ENCODE data around the gene VSTM2B.

The VSTM2B gene

DNA sequence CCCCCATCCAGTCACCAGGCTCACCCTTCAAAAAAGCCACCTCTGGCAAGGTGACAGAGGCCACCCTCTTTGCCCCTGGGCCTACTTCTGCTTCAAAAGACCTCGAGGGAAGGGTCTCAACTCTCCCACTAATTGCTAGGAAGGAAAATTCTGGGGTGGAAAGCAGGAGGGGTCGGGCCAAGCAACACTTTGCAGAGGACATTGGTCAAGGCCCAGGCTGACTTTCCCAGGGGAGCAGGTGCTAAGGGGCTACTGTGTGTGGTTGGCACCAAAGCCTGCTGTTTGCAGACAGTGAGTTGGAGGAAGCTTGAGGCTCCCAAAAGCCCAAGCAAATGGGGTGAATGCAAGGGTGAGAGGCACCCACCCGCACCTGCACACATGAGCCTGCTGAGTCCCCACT, 28.6 kb upstream of the VSTM2B start:
- TF ChIP-seq EZH2phosphoT487 (IDR thresholded peaks at IDR 0.05; ENCODE audit: low read depth) = no peak
- TF ChIP-seq, protein P1, sequence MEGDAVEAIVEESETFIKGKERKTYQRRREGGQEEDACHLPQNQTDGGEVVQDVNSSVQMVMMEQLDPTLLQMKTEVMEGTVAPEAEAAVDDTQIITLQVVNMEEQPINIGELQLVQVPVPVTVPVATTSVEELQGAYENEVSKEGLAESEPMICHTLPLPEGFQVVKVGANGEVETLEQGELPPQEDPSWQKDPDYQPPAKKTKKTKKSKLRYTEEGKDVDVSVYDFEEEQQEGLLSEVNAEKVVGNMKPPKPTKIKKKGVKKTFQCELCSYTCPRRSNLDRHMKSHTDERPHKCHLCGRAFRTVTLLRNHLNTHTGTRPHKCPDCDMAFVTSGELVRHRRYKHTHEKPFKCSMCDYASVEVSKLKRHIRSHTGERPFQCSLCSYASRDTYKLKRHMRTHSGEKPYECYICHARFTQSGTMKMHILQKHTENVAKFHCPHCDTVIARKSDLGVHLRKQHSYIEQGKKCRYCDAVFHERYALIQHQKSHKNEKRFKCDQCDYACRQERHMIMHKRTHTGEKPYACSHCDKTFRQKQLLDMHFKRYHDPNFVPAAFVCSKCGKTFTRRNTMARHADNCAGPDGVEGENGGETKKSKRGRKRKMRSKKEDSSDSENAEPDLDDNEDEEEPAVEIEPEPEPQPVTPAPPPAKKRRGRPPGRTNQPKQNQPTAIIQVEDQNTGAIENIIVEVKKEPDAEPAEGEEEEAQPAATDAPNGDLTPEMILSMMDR (IDR thresholded peaks at IDR 0.05; ENCODE audit: low read depth, low read length) = no peak
- Histone ChIP-seq H4K20me1 (ENCODE audit: insufficient read depth, low read length) (no peaks in the 10 kb centered on the region), H3K4me1 (ENCODE audit: low read length) (no peaks in the 10 kb centered on the region), H3K4me2 (ENCODE audit: low read length) (no peak overlapping the region), H3K9me3 (ENCODE audit: insufficient read depth, low read length) (no peaks in the 10 kb centered on the region), H3K36me3 (replicated peaks; ENCODE audit: low read depth, low read length) (no peaks in the 10 kb centered on the region), H3K9ac (ENCODE audit: low read length) (no peak overlapping the region), H2AFZ (ENCODE audit: low read depth, low read length) (no peak overlapping the region), H3K4me3 (ENCODE audit: low read length) (no peak overlapping the region), H3K27ac (ENCODE audit: low read length) (no peak overlapping the region), H3K27me3 (ENCODE audit: low read depth, low read length) (peaks cover 16% of the 10 kb centered on the region), H3K79me2 (ENCODE audit: low read length) (no peaks in the 10 kb centered on the region)

DNA sequence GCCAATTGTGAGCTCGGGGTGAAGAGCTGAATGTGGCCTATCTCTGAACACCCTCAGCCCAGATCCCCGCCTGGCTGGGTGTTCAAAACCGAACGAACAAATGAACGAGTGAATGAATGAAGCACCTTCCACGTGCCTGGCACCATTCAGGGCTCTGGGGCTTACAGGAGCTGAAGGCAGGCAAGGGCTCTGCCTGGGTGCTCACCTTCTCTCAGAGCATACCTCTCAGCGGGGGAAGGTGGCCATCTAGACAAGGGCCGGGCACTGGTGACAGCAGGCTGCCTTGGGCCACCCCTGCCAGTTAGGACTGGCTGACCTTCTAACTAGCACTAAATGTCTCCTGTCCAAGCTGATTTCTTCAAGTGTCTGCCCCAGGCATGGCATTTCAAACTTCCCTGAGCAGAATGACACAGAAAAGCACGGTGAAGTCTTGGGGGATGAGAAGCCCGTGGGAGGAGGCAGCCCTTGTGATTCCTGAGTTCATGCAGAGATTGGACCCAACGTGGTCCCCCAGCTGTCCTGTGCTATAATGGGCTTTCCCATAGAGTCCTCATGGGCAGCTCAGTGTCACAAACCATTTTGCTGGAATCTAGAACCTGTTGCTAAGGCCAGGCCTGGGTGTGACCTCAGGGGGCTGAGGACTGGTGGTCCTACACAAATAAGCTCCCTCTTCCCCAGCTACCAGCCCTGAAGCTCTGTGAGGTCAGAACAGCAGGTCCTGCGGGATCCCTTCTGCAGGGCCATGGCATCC, 27.9 kb upstream of the VSTM2B start:
- TF ChIP-seq, protein P1 (IDR thresholded peaks at IDR 0.05; ENCODE audit: low read depth, low read length) = no peak
- TF ChIP-seq EZH2phosphoT487 (IDR thresholded peaks at IDR 0.05; ENCODE audit: low read depth) = no peak
- Histone ChIP-seq H3K36me3 (replicated peaks; ENCODE audit: low read depth, low read length) (no peaks in the 10 kb centered on the region), H3K4me1 (ENCODE audit: low read length) (no peaks in the 10 kb centered on the region), H3K27ac (ENCODE audit: low read length) (no peak overlapping the region), H4K20me1 (ENCODE audit: insufficient read depth, low read length) (no peaks in the 10 kb centered on the region), H3K79me2 (ENCODE audit: low read length) (no peaks in the 10 kb centered on the region), H2AFZ (ENCODE audit: low read depth, low read length) (no peak overlapping the region), H3K9me3 (ENCODE audit: insufficient read depth, low read length) (no peaks in the 10 kb centered on the region), H3K27me3 (ENCODE audit: low read depth, low read length) (peaks cover 16% of the 10 kb centered on the region), H3K4me3 (ENCODE audit: low read length) (no peak overlapping the region), H3K4me2 (ENCODE audit: low read length) (no peak overlapping the region), H3K9ac (ENCODE audit: low read length) (no peak overlapping the region)

DNA sequence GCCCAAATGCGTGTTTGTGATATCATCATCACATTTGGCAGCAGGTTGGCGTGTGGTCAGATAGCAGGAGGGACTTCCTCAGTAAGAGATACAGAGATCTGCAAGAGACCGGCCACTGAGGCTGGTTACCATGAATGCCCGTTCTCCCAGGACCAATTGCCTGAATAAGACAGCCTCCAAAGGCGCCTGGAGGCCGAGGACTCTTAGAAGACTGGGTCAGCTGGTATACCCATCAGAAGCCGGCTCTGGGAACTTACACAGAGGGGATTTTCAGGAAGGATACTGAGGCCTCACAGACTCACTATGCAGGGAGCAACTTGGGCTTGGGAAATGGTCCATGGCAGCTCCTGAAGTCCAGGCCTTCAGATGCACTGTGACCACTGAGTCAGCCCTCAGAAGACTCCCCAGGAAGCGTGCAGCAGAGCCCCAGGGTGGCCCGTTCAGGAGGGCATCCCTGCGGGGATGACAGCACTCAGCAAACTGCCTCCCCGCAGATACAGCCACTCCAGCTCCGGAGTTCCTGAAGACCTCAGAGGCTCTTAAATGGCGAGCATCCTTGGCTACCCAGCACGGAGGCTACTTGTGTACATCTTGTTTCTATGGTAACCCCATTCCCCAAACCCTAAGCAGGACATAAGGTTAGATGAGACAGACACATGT, 26.4 kb upstream of the VSTM2B start:
- Histone ChIP-seq H3K36me3 (replicated peaks; ENCODE audit: low read depth, low read length) (no peaks in the 10 kb centered on the region), H3K4me1 (ENCODE audit: low read length) (no peaks in the 10 kb centered on the region), H3K9me3 (ENCODE audit: insufficient read depth, low read length) (no peaks in the 10 kb centered on the region), H3K4me2 (ENCODE audit: low read length) (no peak overlapping the region), H3K27me3 (ENCODE audit: low read depth, low read length) (peaks cover 13% of the 10 kb centered on the region), H3K79me2 (ENCODE audit: low read length) (no peaks in the 10 kb centered on the region), H2AFZ (ENCODE audit: low read depth, low read length) (no peak overlapping the region), H4K20me1 (ENCODE audit: insufficient read depth, low read length) (no peaks in the 10 kb centered on the region), H3K9ac (ENCODE audit: low read length) (no peak overlapping the region), H3K4me3 (ENCODE audit: low read length) (no peak overlapping the region), H3K27ac (ENCODE audit: low read length) (no peak overlapping the region)
- no peak for TF ChIP-seq EZH2phosphoT487 (IDR thresholded peaks at IDR 0.05; ENCODE audit: low read depth)
- TF ChIP-seq, protein P1 (IDR thresholded peaks at IDR 0.05; ENCODE audit: low read depth, low read length) = no peak

DNA sequence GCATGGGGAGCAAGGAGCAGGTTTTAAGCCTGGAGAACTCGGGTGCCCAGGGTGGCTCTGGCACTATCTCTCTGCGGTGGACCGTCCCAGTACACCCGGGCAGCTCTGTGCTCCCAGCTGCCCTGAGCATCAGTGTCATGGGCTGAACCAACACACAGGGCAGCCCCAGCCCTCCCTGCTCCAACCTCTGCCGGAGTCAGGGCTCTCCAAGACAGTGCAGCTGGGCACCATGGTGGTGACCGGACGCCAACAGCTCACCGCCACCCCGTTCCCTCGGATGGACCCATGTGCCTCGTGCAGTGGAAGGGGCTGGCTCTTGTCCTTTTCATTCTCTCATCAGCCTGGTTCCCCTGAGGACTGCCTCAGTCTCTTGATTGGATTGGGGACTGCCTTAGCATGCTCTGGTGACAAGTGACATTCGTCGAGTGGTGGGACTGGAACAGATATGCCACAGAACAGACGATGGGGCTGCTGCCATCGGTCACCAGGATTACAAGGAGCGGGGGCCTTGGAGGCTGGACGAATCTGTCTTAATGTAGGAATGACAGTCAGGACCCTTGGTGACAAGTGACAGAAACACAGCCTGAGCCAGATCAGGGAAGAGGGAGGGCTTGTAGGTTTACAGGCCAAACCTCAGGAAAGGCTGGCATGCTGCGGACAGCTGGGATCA, 25.7 kb upstream of the VSTM2B start:
- Histone ChIP-seq H3K4me1 (ENCODE audit: low read length) (no peaks in the 10 kb centered on the region), H3K9me3 (ENCODE audit: insufficient read depth, low read length) (no peaks in the 10 kb centered on the region), H3K79me2 (ENCODE audit: low read length) (no peaks in the 10 kb centered on the region), H3K36me3 (replicated peaks; ENCODE audit: low read depth, low read length) (no peaks in the 10 kb centered on the region), H3K27ac (ENCODE audit: low read length) (no peak overlapping the region), H3K4me3 (ENCODE audit: low read length) (no peak overlapping the region), H3K4me2 (ENCODE audit: low read length) (no peak overlapping the region), H4K20me1 (ENCODE audit: insufficient read depth, low read length) (no peaks in the 10 kb centered on the region), H3K9ac (ENCODE audit: low read length) (no peak overlapping the region), H2AFZ (ENCODE audit: low read depth, low read length) (no peak overlapping the region), H3K27me3 (ENCODE audit: low read depth, low read length) (peaks cover 13% of the 10 kb centered on the region)
- TF ChIP-seq EZH2phosphoT487 (IDR thresholded peaks at IDR 0.05; ENCODE audit: low read depth) = no peak
- TF ChIP-seq, protein P1 (IDR thresholded peaks at IDR 0.05; ENCODE audit: low read depth, low read length) = no peak
